Activated T-cell treated with anti-CD3 and anti-CD28 coated beads for 48 hours (primary cell): ENCODE data around the gene ULK3.
A peak's percentile ranks its signal among the peaks of the same experiment; 100 is the strongest.

Experiments used
- DNase-seq: peaks from one replicate; pipeline ENCODE4 v3.0.0-alpha.2; 2020; ENCODE audit warnings: low read depth

Gene ULK3

GRCh38 chr15:74822233-74822632 lies 20.7 kb downstream of the ULK3 start:
- DNase-seq, result no peak

DNA sequence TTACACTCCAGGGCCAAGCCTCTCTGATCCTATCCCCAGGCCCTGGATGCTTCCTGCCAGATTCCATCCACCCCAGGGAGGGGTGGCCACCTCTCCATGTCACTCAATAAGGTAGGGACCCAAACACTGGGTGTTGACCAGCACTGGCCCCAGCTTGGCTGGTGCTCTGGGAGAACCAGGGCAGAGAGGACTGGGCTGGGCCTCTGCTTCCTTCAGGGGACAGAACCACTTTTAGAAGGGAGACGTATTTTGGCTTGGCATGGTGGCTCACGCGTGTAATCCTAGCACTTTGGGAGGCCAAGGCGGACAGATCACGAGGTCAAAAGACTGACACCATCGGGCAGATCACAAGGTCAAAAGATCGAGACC lies 21.2 kb downstream of the ULK3 start:
- DNase-seq, result no peak

DNA sequence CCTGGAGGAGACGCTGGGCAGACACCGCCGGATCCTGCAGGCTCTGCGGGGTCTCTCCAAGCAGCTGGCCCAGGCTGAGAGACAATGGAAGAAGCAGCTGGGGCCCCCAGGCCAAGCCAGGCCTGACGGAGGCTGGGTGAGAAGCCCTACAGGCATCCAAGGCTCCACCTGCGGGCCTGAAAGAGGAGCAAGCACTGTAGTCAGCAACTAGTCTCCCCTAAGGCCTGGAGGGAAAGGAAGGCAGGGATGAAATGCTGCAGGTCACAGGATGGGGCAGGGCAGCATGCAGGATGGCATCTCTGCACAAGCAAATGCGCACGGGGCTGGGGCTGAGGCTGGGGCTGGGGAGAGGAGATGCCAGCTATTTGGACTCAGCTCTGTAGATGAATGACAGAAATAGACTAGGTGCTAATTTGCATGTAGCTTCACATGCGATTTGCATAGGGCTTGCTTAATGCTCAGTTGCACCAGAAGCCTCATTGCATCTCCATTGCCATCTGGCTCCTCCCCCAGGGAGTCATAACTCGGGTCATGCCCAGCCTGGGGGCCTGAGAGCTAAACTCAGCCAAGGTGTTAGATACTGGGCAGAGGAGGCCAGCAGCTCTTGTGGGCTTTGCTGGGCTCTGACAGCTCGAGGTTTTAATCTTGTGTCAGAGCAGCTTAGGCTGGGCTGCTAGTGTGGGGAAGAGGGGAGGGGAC lies 21.7 kb downstream of the ULK3 start:
- DNase-seq, result no peak

DNA sequence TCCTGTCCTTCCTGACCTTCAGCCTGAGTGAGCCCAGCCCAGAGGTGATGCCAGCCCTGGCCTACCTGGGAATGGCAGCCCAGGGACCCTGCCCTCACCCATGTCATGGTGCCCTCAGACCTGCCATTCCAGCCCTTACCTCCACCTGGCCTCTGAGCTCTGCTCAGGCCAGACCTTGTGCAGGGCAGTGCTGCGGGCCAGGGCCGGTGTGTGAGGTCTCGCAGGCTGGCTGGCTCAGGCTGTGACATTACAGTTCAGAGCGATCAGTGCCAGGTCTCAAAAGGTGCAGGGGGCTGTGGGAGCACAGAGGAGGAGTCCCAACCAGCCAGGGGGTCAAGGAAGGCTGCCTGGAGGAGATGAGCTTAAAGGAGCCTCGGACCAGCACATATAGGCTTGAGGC lies 22.9 kb downstream of the ULK3 start:
- no peak for DNase-seq

- no peak for DNase-seq
Measured at GRCh38 chr15:74817370-74817737, 25.6 kb downstream of the ULK3 start.

DNA sequence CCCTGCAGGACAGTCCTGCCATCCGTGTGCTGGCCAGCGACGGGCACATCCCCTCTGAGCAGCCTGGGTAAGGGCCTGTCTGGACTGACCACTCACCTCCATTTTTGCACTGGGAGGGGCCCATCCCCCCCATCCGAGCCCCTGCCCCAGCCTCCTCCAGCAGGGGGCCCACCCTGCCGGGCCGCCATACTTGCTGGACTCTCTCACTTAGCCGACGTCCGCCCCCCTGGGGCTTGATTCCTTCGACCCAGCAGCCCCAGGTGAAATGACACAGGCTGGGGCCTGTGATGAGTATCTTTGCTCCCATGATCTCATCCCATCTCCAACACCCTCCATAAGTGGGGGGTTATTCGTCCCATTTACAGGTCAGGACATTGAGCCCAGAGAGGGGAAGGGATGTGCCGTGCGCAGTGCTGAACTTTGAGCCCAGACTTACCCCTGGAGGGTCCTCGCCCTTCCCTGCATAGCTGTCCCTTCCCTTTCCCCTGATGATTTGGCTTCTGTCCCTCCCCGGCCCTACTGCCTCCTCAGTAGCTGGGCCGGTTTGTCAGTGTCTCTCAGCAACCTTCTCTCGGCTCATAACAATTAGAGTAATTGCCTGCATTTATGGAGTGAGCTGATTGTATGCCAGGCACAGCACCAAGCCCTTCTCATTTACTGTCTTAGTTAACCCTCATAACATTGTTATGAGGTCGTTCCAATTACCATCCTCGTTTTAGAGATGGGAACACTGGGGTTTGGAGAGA lies 26.2 kb downstream of the ULK3 start:
- DNase-seq, result no peak

DNA sequence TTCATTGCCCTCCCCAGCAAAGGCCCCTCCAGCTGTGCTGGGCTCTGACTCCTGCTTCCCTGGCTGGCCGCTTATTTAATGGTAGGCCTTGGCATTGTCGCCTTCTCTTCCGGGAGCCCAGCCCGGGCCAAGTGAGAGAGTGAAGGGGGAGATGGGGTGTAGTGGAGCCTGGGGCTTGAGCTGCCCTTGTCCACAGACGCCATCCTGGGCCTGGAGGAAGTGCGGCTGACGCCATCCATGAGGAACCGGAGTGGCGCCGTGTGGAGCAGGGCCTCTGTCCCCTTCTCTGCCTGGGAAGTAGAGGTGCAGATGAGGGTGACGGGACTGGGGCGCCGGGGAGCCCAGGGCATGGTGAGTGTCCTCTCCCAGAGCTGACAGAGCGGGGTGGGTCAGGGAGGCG lies 27.0 kb downstream of the ULK3 start:
- DNase-seq, result no peak

- DNase-seq, result no peak
Measured at GRCh38 chr15:74815121-74815934, 27.6 kb downstream of the ULK3 start.

DNA sequence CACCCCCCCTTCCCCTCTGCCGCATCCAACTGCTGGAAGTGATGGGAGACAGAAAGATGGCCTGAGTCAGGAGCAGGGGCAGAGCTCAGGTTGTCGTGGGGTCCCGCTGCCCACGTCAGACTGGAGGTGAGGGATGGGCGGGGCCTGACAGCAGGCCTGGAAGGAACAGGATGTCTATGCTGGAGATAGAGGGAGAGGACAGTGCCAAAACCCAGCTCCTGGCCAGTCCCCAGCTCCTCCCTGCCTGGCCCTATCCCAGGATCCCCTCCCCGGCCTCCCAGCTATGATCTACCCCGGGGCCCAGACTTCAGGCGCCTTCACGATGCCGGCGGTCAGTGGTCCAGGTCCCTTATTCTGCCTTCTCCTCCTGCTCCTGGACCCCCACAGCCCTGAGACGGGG lies 30.4 kb downstream of the ULK3 start, which contains the start of gene LMAN1L:
TSS of gene LMAN1L (plus strand) at position 303 of the 400 bp plus-strand sequence. CDS start at position 323, 20 bp downstream.
- DNase-seq, result no peak

- no peak for DNase-seq
Measured at GRCh38 chr15:74809956-74810355, 33.0 kb downstream of the ULK3 start.

DNA sequence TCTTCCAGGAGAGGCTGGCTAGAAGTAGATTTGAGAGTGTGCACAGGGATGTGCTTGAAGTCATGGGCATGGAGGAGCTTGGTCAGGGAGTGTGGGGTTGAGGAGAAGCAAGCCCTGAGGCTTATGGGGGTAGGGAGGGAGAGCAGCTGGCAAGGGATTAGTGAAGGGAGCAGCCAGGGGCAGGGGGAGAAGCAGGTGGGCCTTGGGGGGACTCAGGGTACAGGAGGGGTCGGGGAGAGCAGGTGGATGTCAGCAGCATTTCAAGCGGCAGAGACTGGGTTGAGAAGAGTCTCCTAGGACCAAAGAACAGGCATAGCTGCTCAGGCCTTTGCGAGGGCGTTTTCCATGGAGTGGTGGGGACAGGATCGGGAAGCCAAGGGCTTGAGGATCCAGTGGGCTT lies 33.7 kb downstream of the ULK3 start:
- DNase-seq, result no peak

DNA sequence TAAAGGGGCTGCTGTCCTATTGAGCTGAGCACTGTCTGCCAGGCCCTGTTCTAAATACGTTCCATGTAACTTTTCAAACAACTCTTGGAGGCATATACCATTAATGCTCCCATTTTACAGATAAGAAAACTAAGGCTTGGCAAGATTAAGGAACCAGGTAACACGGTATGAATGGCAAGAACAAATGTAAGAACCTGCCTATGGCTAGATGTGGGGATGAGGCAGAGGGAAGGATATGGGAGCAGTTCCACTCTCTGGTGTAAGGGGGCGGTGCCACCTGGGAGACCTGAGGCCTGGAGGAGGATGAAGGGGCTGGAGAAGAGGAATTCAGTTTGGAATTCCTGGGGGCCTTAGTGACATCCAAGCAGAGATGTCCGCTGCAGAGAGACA lies 34.1 kb downstream of the ULK3 start:
- DNase-seq, result no peak

GRCh38 chr15:74808078-74808839 lies 34.7 kb downstream of the ULK3 start:
- no peak for DNase-seq

- DNase-seq, result no peak
Measured at GRCh38 chr15:74807282-74807681, 35.7 kb downstream of the ULK3 start.

DNA sequence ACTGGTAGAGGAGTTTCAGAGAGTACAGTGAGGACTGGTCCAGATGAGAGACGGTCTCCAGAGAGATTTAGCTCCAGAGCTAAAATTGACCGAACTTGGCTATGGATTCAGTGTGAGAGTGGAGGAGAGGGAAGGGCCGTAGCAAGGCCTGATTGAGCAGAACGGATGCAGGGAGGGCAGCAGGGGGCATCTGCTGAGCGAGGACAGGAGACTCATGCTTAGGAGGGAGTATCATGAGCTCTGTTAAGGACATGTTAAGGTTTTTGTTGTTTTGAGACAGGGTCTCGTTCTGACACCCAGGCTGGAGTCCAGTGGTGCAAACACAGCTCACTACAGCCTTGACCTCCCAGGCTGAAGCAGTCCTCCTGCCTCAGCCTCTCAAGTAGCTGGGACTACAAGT lies 38.0 kb downstream of the ULK3 start:
- DNase-seq, result no peak

- DNase-seq, result no peak
Measured at GRCh38 chr15:74802862-74803447, 40.0 kb downstream of the ULK3 start.

DNA sequence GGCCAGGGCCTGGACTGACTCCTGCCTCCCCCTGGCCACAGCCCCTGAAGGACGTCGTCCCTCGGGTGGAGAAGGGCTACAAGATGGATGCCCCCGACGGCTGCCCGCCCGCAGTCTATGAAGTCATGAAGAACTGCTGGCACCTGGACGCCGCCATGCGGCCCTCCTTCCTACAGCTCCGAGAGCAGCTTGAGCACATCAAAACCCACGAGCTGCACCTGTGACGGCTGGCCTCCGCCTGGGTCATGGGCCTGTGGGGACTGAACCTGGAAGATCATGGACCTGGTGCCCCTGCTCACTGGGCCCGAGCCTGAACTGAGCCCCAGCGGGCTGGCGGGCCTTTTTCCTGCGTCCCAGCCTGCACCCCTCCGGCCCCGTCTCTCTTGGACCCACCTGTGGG lies 40.7 kb downstream of the ULK3 start:
- no peak for DNase-seq

DNA sequence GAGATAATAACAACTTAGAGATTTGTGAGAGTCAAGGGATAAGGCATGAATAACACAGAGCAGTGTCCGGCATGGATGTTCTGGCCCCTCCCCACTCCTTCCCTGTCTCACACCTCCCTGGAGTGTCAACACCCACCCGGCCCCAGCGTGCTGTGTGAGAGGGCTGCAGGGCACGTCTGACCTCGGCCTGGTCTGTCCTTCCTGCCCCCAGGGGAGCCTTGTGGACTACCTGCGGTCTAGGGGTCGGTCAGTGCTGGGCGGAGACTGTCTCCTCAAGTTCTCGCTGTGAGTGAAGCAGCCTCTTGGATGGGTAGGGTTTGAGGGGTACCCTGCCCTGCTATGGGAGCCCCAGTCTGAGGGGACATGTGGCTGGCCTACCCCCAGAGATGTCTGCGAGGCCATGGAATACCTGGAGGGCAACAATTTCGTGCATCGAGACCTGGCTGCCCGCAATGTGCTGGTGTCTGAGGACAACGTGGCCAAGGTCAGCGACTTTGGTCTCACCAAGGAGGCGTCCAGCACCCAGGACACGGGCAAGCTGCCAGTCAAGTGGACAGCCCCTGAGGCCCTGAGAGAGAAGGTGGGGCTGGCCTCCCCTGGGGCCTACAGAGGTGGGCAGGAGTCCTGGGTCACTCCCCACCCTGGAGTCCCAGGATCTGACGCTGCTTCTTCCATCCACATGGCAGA lies 41.5 kb downstream of the ULK3 start:
- no peak for DNase-seq

DNA sequence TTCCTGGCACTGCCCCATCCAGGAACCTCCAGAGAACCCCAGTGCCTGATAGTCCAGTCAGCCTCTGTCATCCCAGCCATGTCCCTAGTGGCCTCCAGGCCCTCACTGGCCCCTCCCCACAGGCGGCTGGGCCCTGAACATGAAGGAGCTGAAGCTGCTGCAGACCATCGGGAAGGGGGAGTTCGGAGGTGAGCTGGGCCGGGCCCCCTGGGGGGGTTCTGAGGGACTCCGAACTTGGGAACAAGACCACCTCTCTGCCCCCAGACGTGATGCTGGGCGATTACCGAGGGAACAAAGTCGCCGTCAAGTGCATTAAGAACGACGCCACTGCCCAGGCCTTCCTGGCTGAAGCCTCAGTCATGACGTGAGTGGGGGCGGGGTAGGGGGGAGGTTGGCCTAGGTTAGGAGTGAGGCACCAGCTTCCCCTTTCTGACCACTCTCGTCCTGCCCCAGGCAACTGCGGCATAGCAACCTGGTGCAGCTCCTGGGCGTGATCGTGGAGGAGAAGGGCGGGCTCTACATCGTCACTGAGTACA lies 42.3 kb downstream of the ULK3 start:
- no peak for DNase-seq

- peak; percentile 84 for DNase-seq
Measured at GRCh38 chr15:74799856-74800558, 42.9 kb downstream of the ULK3 start.
